ENCODE data around the gene CBLL2.

DNA sequence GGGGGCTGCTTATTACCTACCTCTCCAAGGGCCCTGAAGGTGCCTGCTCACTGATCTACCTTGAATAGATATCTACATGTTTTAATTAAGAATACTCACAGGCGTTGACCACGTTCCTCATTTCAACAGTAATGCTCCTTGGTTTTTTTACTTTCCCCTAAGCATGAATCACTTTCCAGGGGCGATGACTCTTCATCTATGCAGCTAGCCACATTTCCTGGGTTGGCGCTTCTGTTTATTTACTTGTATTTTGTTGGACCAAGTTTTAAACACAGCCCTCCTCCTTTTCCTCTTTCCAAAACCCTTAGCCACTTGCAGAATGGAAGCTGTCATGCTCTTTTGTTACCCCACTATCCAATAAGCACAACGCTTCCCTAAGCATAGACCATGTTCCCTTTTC, 50.8 kb downstream of the CBLL2 start:
- TF ChIP-seq POLR2A (IDR thresholded peaks at IDR 0.05), result no peak
- TF ChIP-seq, protein P1, sequence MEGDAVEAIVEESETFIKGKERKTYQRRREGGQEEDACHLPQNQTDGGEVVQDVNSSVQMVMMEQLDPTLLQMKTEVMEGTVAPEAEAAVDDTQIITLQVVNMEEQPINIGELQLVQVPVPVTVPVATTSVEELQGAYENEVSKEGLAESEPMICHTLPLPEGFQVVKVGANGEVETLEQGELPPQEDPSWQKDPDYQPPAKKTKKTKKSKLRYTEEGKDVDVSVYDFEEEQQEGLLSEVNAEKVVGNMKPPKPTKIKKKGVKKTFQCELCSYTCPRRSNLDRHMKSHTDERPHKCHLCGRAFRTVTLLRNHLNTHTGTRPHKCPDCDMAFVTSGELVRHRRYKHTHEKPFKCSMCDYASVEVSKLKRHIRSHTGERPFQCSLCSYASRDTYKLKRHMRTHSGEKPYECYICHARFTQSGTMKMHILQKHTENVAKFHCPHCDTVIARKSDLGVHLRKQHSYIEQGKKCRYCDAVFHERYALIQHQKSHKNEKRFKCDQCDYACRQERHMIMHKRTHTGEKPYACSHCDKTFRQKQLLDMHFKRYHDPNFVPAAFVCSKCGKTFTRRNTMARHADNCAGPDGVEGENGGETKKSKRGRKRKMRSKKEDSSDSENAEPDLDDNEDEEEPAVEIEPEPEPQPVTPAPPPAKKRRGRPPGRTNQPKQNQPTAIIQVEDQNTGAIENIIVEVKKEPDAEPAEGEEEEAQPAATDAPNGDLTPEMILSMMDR (IDR thresholded peaks at IDR 0.05), result no peak

Measured in lower leg skin (tissue), 3 donors.